Mesodermal cell (in vitro differentiated cells): ENCODE results near the gene LBHD2.

Experiments
- H3K27ac ChIP-seq: 2 replicates; pipeline ENCODE4 v1.7.0; 2013; ENCODE audit warnings: mild to moderate bottlenecking, low read depth, low read length, moderate library complexity; ENCODE audit not compliant: severe bottlenecking
- H3K36me3 ChIP-seq: 2 replicates; pipeline ENCODE4 v1.7.1; 2013; ENCODE audit warnings: mild to moderate bottlenecking, low read length, moderate library complexity; ENCODE audit not compliant: control insufficient read depth, insufficient read depth
- H3K4me1 ChIP-seq: one replicate; pipeline ENCODE4 v1.7.1; 2013; ENCODE audit warnings: mild to moderate bottlenecking, low read length; ENCODE audit not compliant: insufficient read depth, control insufficient read depth, poor library complexity, severe bottlenecking
- H3K4me3 ChIP-seq: 2 replicates; pipeline ENCODE4 v1.7.0; 2013; ENCODE audit warnings: low read length, control low read depth, mild to moderate bottlenecking; ENCODE audit not compliant: insufficient read depth, poor library complexity, severe bottlenecking; ENCODE audit errors: extremely low read depth
- H3K9me3 ChIP-seq: 2 replicates; pipeline ENCODE4 v1.7.1; 2013; ENCODE audit warnings: mild to moderate bottlenecking, low read length, moderate library complexity; ENCODE audit not compliant: control insufficient read depth
- WGBS, 2 experiments: methylation state at CpG; one replicate each; pipeline ENCODE4 v1.1.5; 2013; ENCODE audit warnings: missing lambda C conversion rate in 2 of 2; ENCODE audit not compliant: insufficient coverage in 2 of 2; 5-methylcytosine and 5-hydroxymethylcytosine counted together

Gene LBHD2

DNA sequence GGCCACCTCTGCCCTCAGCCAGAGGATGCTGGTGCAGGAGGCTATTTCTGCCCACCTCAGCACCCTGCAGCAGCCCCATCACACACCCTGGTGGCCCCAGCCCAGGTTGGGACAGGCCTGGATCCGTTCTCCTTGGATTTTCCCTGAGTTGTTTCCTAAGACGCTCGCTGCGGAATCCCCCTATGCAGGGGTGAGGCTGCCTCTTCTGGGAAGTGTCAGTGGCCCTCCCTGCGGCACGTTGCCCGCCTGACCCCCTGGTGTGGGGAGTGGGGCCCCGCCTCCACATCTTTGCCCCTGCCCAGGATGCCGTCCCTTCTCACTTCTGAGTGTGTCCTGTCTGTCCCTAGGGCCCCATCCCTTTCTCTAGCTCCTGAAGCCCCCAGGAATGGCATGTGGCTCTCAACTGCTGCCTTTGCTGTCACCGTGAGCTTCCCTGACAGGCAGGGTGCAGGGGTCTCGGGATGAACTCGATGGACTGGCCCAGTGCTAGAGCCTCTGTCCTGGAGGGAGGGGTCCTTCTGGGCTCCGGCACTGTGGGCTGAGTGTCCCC is 9.9 kb downstream of the LBHD2 start:
- Histone ChIP-seq H3K4me3 (no peak overlapping the region), H3K4me1 (peaks cover 9% of the 10 kb centered on the region), H3K27ac (no peak overlapping the region), H3K36me3 (no peaks in the 10 kb centered on the region), H3K9me3 (no peaks in the 10 kb centered on the region)
- WGBS, 2 experiments, result 70 to 77% methylated on average over 12 to 13 of the region's 13 CpGs

DNA sequence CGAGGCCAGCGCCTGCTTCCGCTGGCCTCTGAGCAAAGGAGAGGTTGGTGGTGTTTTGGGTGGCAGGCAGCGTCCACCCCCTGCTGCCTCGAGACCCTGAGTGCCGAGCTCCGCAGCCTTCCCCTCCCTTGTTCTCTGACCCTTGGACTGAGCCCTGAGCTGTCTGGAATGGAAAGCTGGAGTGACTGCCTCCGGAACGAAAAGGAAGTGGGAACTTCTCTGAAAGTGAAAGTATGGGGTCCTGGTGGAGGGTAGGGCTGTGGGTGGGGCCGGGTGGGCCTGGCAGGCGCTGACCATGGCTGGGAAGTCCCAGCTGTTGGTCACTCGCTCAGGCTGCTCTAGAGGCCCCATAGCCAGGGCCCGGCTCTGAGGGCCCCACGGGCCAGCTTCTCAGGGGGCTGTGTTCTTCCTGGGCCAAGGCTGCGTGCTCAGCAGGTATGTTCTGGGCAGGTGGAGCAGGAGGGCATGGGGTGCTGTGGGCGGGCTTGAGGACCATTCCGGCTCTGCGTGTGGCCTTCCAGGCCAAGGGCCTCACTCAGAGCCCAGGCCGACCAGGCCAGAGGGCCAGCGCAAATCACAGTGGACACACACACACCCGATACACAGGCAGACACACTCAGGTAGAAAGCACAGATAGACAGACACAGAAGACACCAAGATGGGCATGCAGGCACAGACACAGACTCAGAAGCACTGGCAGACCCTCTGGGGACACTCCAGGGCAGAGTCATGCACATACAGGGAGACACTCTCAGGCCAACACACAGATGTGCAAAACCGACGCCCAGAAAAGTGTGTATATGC is 10.6 kb downstream of the LBHD2 start, which contains the start of gene EXOC3L4:
EXOC3L4 (plus strand) TSS at position 320 of the 804 bp plus-strand sequence. CDS start 5,495 bp downstream, outside the sequence.
- H3K36me3 ChIP-seq, result no peaks in the 10 kb centered on the region
- WGBS, 2 experiments, result 89 to 94% methylated on average over 14 to 21 of the region's 23 CpGs
- H3K27ac ChIP-seq, result no peak within 1 kb of the TSS
- H3K9me3 ChIP-seq, result no peaks in the 10 kb centered on the region
- H3K4me1 ChIP-seq, result peaks cover 16% of the 10 kb centered on the region
- no peak within 1 kb of the TSS for H3K4me3 ChIP-seq

DNA sequence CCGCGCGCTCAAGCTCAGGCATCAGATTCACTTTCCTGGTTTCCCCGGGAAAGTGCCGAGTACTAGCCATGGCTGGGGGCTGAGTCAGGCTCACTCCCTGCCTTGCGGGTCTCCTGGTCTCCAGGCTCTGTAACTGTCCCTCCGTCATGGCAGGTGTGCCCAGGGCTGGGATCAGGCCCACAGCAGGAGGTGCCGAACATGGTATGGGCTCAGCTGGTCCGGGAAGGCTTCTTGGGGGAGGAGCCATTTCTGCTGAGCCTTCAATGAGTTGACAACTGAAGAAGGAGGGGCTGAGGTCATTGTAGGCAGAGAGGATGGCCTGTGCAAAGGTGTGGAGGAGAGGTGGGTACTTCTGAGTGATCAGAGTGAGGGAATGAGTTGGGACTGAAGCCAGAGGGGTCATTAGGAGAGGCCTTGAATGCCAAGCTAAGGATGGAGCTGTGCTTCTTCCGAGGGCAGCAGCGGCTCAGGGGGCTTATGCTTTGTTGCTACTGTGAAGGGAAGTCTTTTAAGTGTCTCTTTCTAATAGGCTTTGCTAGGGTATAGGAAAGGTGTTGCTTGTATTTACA is 11.3 kb downstream of the LBHD2 start:
- Histone ChIP-seq H3K9me3 (no peaks in the 10 kb centered on the region), H3K4me1 (peaks cover 21% of the 10 kb centered on the region), H3K4me3 (no peak overlapping the region), H3K27ac (no peak overlapping the region), H3K36me3 (no peaks in the 10 kb centered on the region)
- WGBS, 2 experiments, result 86% methylated on average over 11 of the region's 11 CpGs

DNA sequence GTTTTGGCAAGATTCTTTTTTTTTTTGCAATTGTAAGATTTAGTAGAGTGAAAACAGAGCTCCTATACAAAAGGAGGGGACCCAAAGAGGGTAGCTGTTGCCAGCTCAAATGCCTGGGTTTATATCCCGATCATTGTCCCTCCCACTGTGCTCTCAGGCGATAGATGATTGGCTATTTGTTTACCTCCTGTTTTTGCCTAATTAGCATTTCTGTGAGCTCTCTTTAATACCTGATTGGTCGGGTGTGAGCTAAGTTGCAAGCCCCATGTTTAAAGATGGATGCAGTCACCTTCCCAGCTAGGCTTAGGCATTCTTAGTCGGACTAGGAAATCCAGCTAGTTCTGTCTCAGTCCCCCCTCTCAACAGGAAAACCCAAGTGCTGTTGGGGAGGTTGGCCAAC is 12.4 kb downstream of the LBHD2 start:
- whole genome bisulfite sequencing, 2 experiments, result 53 to 62% methylated on average over 2 to 4 of the region's 4 CpGs
- no peak overlapping the region for H3K4me3 ChIP-seq
- H3K27ac ChIP-seq, result no peak overlapping the region
- peaks cover 15% of the 10 kb centered on the region for H3K4me1 ChIP-seq
- H3K9me3 ChIP-seq, result no peaks in the 10 kb centered on the region
- no peaks in the 10 kb centered on the region for H3K36me3 ChIP-seq

DNA sequence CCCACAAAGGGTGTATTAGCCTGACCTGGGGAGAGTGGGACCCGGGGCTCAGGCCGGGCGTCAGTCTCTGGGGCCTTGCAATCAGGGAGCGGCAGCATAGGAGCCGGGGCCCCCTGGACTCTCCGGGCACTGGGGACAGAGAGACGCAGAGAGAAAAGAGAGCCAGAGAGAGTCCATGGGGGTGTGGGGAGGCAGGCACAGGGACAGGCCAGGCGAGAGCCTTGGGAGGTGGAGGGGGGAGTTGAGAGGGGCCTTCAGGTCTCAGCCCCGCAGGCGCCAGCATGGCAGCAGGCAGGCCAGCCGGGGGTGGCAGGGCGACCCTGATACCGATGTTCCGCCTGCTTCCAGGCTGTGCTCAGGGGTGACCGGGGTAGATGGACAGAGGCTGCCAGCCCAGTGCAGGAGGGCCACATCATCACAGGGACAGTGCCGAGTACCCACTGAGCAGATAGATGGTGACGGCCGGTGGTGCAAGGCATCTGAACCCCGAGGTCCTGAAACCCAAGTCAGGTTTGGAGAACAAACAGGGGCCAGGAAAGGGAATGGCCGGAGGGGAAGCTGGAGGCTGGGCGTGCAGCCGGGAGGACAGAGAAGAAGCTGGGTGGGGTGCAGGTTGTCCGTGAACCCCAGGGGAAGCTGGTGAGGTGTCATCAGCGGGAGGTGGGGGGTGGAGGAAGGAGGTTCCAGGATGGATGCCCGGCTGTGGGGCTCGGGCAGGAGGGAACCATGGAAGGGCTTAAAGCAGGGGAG is 13.4 kb downstream of the LBHD2 start:
- no peak overlapping the region for H3K27ac ChIP-seq
- WGBS, 2 experiments, result 87 to 89% methylated on average over 24 to 26 of the region's 26 CpGs
- H3K4me3 ChIP-seq, result no peak overlapping the region
- no peaks in the 10 kb centered on the region for H3K36me3 ChIP-seq
- H3K4me1 ChIP-seq, result peaks cover 15% of the 10 kb centered on the region
- no peaks in the 10 kb centered on the region for H3K9me3 ChIP-seq

DNA sequence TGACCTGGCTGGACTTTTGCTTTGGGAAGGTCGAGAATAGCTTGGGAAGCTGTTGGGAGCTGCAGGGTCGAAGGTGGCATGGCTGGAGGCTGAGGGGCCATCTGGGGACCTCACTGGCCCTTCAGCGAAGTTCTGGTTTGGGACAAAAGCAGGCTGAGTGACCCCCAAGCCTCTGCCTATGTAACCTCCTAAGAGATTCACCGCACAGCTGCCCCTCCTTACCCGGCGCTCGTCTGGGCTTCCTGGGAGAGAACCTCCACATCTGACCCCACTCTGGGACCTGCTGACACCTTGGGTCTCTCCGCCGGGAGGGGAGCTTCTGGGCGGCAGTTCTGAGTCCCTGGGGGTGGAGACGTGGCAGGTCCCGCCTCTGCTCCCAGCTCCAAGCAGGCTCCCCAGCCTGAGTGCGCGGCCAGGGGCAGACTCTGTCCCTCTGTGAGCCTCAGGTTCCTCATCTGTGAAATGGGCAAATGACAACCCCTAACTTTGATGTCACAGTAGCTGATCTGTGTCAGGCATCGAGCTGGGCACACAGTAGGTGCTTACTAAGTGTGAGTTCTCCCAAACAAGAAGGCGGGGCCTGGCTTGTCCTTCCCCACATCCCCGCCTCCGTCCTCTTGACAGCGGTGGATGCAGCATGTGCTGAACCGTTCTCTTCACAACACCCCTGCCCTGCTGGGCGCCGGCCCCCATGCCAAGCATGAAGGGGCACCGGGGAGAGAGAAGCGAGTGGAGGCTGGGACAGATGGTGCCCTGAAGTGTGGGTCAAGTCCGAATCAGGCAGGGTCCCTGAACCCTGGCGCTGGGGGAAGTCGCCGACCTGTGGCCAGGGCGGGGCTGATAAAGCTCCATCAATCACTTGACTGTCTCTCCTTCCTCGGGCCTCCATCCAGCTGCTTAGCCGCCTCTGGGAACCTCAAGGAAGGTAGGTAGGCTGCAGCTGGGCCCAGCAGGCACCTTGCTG is 14.3 kb downstream of the LBHD2 start:
- no peaks in the 10 kb centered on the region for H3K36me3 ChIP-seq
- peaks cover 15% of the 10 kb centered on the region for H3K4me1 ChIP-seq
- no peak overlapping the region for H3K27ac ChIP-seq
- no peak overlapping the region for H3K4me3 ChIP-seq
- 86 to 88% methylated on average over 22 to 24 of the region's 31 CpGs for WGBS, 2 experiments
- no peaks in the 10 kb centered on the region for H3K9me3 ChIP-seq

DNA sequence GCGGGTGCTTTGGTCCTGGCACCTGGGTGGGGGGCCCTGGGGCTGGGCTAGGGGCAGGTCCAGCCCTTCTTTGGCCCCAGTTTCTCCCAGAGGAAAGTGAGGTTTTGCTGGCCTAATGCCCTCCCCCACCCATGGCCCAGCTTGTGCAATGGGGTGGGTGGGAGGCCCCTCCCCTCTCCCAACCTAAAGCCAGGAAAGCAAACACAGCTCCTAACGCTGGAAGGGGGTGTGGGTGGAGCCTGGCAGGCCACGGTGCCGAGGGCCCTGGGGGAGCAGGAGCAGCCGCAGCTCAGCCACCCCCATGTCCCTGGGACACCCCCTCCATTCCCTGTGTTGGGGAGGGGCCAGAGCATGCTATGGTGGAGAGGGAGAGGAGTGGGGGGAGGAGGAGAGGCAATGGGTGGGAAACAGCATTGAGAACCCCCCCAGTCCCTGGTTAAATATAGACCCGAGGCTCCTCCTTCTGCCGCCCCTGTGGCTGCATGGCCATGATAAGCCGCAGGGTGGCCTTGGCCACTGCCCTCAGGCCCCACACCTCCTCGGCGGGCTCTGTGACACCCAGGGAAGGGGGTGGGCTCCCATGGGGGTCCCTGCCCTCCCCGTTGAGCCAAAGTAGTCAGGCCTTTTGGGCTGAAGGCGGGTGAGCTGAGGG is 15.2 kb downstream of the LBHD2 start:
- Histone ChIP-seq H3K27ac (no peak overlapping the region), H3K36me3 (no peaks in the 10 kb centered on the region), H3K9me3 (no peaks in the 10 kb centered on the region), H3K4me3 (no peak overlapping the region), H3K4me1 (peaks cover 18% of the 10 kb centered on the region)
- 60 to 62% methylated on average over 3 to 8 of the region's 12 CpGs for WGBS, 2 experiments

DNA sequence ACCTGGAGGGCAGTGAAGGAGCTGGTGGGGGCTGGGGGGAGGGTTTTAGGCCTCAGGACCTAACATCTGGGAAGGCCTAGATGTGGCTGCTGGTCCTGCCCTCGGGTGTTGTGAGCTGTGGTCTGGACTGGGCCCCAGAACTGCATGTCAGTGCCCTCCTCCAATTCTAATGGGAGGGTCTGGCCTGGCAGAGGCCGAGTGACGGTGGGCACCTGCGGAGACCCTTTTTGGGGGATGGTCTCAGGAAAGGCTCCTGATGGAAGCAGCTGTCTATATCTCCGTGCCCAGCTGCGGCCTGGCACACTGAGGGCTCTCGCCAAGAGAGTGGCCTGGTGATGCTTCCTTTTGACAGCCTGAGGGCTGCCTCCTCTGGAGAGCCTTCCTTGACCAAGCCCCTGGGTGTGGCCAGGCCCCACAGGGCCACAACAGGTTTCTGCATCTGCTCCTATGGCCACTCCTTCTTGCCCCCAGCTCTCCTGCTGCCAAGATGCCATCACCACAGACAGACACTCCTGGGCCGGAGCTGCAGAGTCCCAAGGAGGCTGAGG is 15.8 kb downstream of the LBHD2 start:
- Histone ChIP-seq H3K36me3 (no peaks in the 10 kb centered on the region), H3K4me1 (peaks cover 19% of the 10 kb centered on the region), H3K4me3 (no peak overlapping the region), H3K27ac (no peak overlapping the region), H3K9me3 (no peaks in the 10 kb centered on the region)
- 96 to 97% methylated on average over 8 of the region's 8 CpGs for WGBS, 2 experiments

DNA sequence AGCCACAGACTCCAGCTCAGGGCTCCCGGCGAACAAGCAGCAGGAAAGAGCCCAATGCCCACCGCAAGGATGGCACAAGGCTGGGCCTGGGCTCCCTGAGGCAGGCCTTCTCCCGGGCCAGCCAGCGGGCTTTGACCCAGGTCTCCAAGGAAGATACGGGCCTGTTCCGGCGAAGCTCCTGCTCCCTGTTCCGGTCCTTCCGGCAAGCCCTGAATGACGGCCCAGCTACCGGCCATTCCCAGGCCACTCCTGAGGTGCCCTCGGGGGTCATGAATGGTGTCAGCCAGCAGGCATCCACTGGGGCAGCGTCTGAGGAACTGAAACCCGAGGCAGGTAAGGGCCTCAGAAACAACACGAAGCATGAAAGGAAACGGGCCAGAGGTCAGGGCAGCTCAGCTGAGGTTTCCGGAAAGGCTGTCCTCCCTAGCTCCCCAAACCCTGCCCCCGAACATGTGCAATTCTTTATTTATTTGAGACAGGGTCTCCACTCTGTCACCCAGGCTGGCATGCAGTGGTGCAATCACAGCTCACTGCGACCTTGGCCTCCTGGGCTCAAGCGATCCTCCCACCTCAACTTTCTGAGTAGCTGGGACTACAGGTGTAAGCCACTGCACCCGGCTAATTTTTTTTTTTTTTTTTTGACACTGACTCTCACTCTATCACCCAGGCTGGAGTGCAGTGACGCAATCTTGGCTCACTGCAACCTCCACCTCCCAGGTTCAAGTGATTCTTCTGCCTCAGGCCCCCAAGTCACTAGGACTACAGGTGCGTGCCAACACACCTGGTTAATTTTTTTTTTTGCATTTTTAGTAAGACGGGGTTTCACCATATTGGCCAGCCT is 16.5 kb downstream of the LBHD2 start:
- 74 to 77% methylated on average over 20 to 23 of the region's 25 CpGs for WGBS, 2 experiments
- peaks cover 19% of the 10 kb centered on the region for H3K4me1 ChIP-seq
- no peaks in the 10 kb centered on the region for H3K9me3 ChIP-seq
- no peak overlapping the region for H3K27ac ChIP-seq
- no peaks in the 10 kb centered on the region for H3K36me3 ChIP-seq
- H3K4me3 ChIP-seq, result no peak overlapping the region
